Parathyroid adenoma (tissue), 2 donors: ENCODE results near the gene LRRC32.

Experiments
- H2AFZ ChIP-seq: fragments of 300-600 bp; sonication (generic); one replicate; pipeline ENCODE4 v1.7.0; 2017; ENCODE audit warnings: antibody characterized with exemption, mild to moderate bottlenecking
- H3K27ac ChIP-seq: fragments of 300-600 bp; sonication (generic); one replicate; pipeline ENCODE4 v1.7.0; 2017
- H3K27me3 ChIP-seq: fragments of 300-600 bp; sonication (generic); one replicate; pipeline ENCODE4 v1.7.0; 2017; ENCODE audit warnings: low read length; ENCODE audit not compliant: control insufficient read depth, insufficient read depth
- H3K36me3 ChIP-seq: fragments of 300-600 bp; sonication (generic); one replicate; pipeline ENCODE4 v1.7.0; 2017; ENCODE audit warnings: low read length; ENCODE audit not compliant: control insufficient read depth, insufficient read depth
- H3K4me1 ChIP-seq: fragments of 300-600 bp; sonication (generic); one replicate; pipeline ENCODE4 v1.7.0; 2017; ENCODE audit warnings: control low read depth
- H3K4me2 ChIP-seq: fragments of 300-600 bp; sonication (generic); one replicate; pipeline ENCODE4 v1.7.0; 2017; ENCODE audit warnings: low read length
- H3K4me3 ChIP-seq: fragments of 300-600 bp; sonication (generic); one replicate; pipeline ENCODE4 v1.7.0; 2017; ENCODE audit warnings: low read depth, low read length
- H3K79me2 ChIP-seq: fragments of 300-600 bp; sonication (generic); one replicate; pipeline ENCODE4 v1.7.0; 2017; ENCODE audit warnings: control low read depth
- H3K9ac ChIP-seq: fragments of 300-600 bp; sonication (generic); one replicate; pipeline ENCODE4 v1.7.0; 2017; ENCODE audit warnings: mild to moderate bottlenecking
- H3K9me3 ChIP-seq: fragments of 300-600 bp; sonication (generic); one replicate; pipeline ENCODE4 v1.7.0; 2017; ENCODE audit warnings: low read length; ENCODE audit not compliant: control insufficient read depth
- CTCF ChIP-seq: fragments of 300-600 bp; sonication (generic); IDR thresholded peaks from one replicate; pipeline ENCODE4 v1.7.0; 2017; ENCODE audit warnings: antibody characterized with exemption, mild to moderate bottlenecking
- donor health status: primary hyperparathyroidism.

Gene LRRC32

GRCh38 chr11:76716268-76716667, 45.7 kb upstream of the LRRC32 start:
- no peaks in the 10 kb centered on the region for H3K4me1 ChIP-seq
- no peak overlapping the region for H3K9ac ChIP-seq
- no peaks in the 10 kb centered on the region for H3K27me3 ChIP-seq
- H3K36me3 ChIP-seq, result no peaks in the 10 kb centered on the region
- no peak overlapping the region for H3K27ac ChIP-seq
- no peaks in the 10 kb centered on the region for H3K9me3 ChIP-seq
- H2AFZ ChIP-seq, result no peak overlapping the region
- H3K4me2 ChIP-seq, result no peak overlapping the region
- H3K79me2 ChIP-seq, result no peaks in the 10 kb centered on the region
- no peak overlapping the region for H3K4me3 ChIP-seq
- TF ChIP-seq CTCF, result no peak

GRCh38 chr11:76714493-76714892, 43.9 kb upstream of the LRRC32 start:
- no peak overlapping the region for H3K27ac ChIP-seq
- H3K27me3 ChIP-seq, result no peaks in the 10 kb centered on the region
- H3K4me2 ChIP-seq, result no peak overlapping the region
- no peaks in the 10 kb centered on the region for H3K4me1 ChIP-seq
- H3K36me3 ChIP-seq, result no peaks in the 10 kb centered on the region
- H3K9me3 ChIP-seq, result no peaks in the 10 kb centered on the region
- no peak overlapping the region for H3K4me3 ChIP-seq
- no peak for TF ChIP-seq CTCF
- H3K9ac ChIP-seq, result no peak overlapping the region
- H3K79me2 ChIP-seq, result no peaks in the 10 kb centered on the region
- no peak overlapping the region for H2AFZ ChIP-seq

GRCh38 chr11:76713499-76713898, 43.0 kb upstream of the LRRC32 start:
- TF ChIP-seq CTCF, result no peak
- Histone ChIP-seq H3K9ac (no peak overlapping the region), H3K27ac (no peak overlapping the region), H2AFZ (no peak overlapping the region), H3K4me1 (no peaks in the 10 kb centered on the region), H3K27me3 (no peaks in the 10 kb centered on the region), H3K9me3 (no peaks in the 10 kb centered on the region), H3K4me2 (no peak overlapping the region), H3K36me3 (no peaks in the 10 kb centered on the region), H3K79me2 (no peaks in the 10 kb centered on the region), H3K4me3 (no peak overlapping the region)

GRCh38 chr11:76712125-76712524, 41.6 kb upstream of the LRRC32 start:
- H3K9me3 ChIP-seq, result no peaks in the 10 kb centered on the region
- no peak for TF ChIP-seq CTCF
- no peak overlapping the region for H3K4me3 ChIP-seq
- no peaks in the 10 kb centered on the region for H3K4me1 ChIP-seq
- H3K79me2 ChIP-seq, result no peaks in the 10 kb centered on the region
- no peak overlapping the region for H3K4me2 ChIP-seq
- no peak overlapping the region for H3K27ac ChIP-seq
- no peak overlapping the region for H3K9ac ChIP-seq
- no peak overlapping the region for H2AFZ ChIP-seq
- no peaks in the 10 kb centered on the region for H3K36me3 ChIP-seq
- H3K27me3 ChIP-seq, result no peaks in the 10 kb centered on the region

- Histone ChIP-seq H2AFZ (no peak overlapping the region), H3K9me3 (no peaks in the 10 kb centered on the region), H3K27me3 (no peaks in the 10 kb centered on the region), H3K4me3 (no peak overlapping the region), H3K4me2 (no peak overlapping the region), H3K9ac (no peak overlapping the region), H3K4me1 (no peaks in the 10 kb centered on the region), H3K27ac (no peak overlapping the region), H3K36me3 (no peaks in the 10 kb centered on the region), H3K79me2 (no peaks in the 10 kb centered on the region)
- no peak for TF ChIP-seq CTCF
Measured at GRCh38 chr11:76709756-76710155, 39.2 kb upstream of the LRRC32 start.
